HepG2 (cell line): ENCODE results near the gene LSM14B. TPM values are rescaled to one million over a fixed set of nuclear protein-coding genes. Genes with fewer than 3 reads are reported as not detected.

Experiments
- BORCS8-MEF2B ChIP-seq: sonication (generic); formaldehyde crosslinking; IDR thresholded peaks from 2 replicates; pipeline ENCODE4 v1.8.0; 2022; ENCODE audit warnings: mild to moderate bottlenecking, missing genetic modification reagents
- CHD2 ChIP-seq: IDR thresholded peaks from 2 replicates; pipeline ENCODE4 v1.6.1; 2011; ENCODE audit warnings: low read depth, low read length, improper control_type of control experiment
- ELF4 ChIP-seq: sonication (generic); formaldehyde crosslinking; IDR thresholded peaks from 2 replicates; pipeline ENCODE4 v1.5.0; 2020; ENCODE audit warnings: missing genetic modification reagents, mild to moderate bottlenecking, moderate library complexity, borderline replicate concordance
- HMGXB4 ChIP-seq, 2 experiments: sonication (generic) in 1 of 2; formaldehyde crosslinking in 1 of 2; IDR thresholded peaks; 2 replicates each; pipeline versions ENCODE4 v1.4.0 to v1.6.1; 2018 to 2020; ENCODE audit warnings: missing genetic modification reagents in 2 of 2, borderline replicate concordance in 1 of 2, low read depth in 1 of 2, mild to moderate bottlenecking in 1 of 2, missing biosample characterization in 1 of 2
- KLF15 ChIP-seq: sonication (generic); formaldehyde crosslinking; IDR thresholded peaks from 2 replicates; pipeline ENCODE4 v1.8.1; 2023; ENCODE audit warnings: borderline replicate concordance, mild to moderate bottlenecking, inconsistent platforms, missing genetic modification reagents, mixed read lengths
- MXD4 ChIP-seq: IDR thresholded peaks from 2 replicates; pipeline ENCODE4 v1.6.1; 2016; ENCODE audit warnings: mild to moderate bottlenecking, missing biosample characterization, missing genetic modification reagents
- MYC ChIP-seq: sonication (generic); formaldehyde crosslinking; IDR thresholded peaks from 2 replicates; pipeline ENCODE4 v1.9.0; 2021; ENCODE audit warnings: missing genetic modification reagents, borderline replicate concordance
- MYNN ChIP-seq: sonication (generic); formaldehyde crosslinking; IDR thresholded peaks from 2 replicates; pipeline ENCODE4 v1.4.0; 2020; ENCODE audit warnings: mild to moderate bottlenecking, low read depth, missing genetic modification reagents
- NBN ChIP-seq: fragments of 450-650 bp; conservative IDR thresholded peaks from 2 replicates; pipeline ENCODE4 v1.6.1; 2017
- NFIC ChIP-seq: IDR thresholded peaks from 2 replicates; pipeline ENCODE4 v1.6.1; 2012; ENCODE audit warnings: mild to moderate bottlenecking, low read length, inconsistent platforms
- RAD21 ChIP-seq: fragments of 450-650 bp; formaldehyde crosslinking; IDR thresholded peaks from 2 replicates; pipeline ENCODE4 v1.5.0; 2020; ENCODE audit warnings: mild to moderate bottlenecking
- ZKSCAN1 ChIP-seq: fragments of 150-350 bp; IDR thresholded peaks from 2 replicates; pipeline ENCODE4 v1.6.1; 2014; ENCODE audit warnings: low read length
- ZNF674 ChIP-seq: sonication (generic); formaldehyde crosslinking; IDR thresholded peaks from 2 replicates; pipeline ENCODE4 v1.5.0; 2020; ENCODE audit warnings: low read depth, mild to moderate bottlenecking, missing genetic modification reagents
- ZNF703 ChIP-seq: sonication (generic); formaldehyde crosslinking; IDR thresholded peaks from 2 replicates; pipeline ENCODE4 v1.5.1; 2020; ENCODE audit warnings: missing genetic modification reagents, mild to moderate bottlenecking, moderate library complexity, borderline replicate concordance
- ZNF766 ChIP-seq: sonication (generic); formaldehyde crosslinking; IDR thresholded peaks from 2 replicates; pipeline ENCODE4 v1.5.0; 2020; ENCODE audit warnings: missing genetic modification reagents, borderline replicate concordance
- ZNF768 ChIP-seq: sonication (generic); formaldehyde crosslinking; IDR thresholded peaks from 2 replicates; pipeline ENCODE4 v1.4.0; 2020; ENCODE audit warnings: missing genetic modification reagents
- ZNF839 ChIP-seq: sonication (generic); formaldehyde crosslinking; IDR thresholded peaks from 2 replicates; pipeline ENCODE4 v1.4.0; 2020; ENCODE audit warnings: missing genetic modification reagents, mild to moderate bottlenecking, borderline replicate concordance
- polyA plus RNA-seq, 8 experiments: library from polyadenylated mRNA; depleted of rRNA in 3 of 8; stranded (reverse) in 7 of 8; unstranded in 1 of 8; fragments of >200 nt; fragmentation: Illumina TruSeq in 4 of 8; extraction: Trizol in 4 of 8; gene quantifications; 2 replicates each; pipeline versions ENCODE4 v1.2.1 to v1.2.3, GENCODE V29; 2011 to 2016; ENCODE audit warnings: low read depth in 4 of 8, missing spikeins in 1 of 8, mixed read lengths in 1 of 8; ENCODE audit not compliant: insufficient read depth in 1 of 8
- total RNA-seq, 5 experiments: library from RNA; depleted of rRNA; stranded (reverse); fragments of >200 nt; fragmentation: Illumina TruSeq; extraction: Trizol; gene quantifications; 2 replicates each; pipeline ENCODE4 v1.2.3, GENCODE V29; 2016; ENCODE audit warnings: low read depth in 1 of 5
- TF ChIP-seq, protein P1 (sequence below): sonication (generic); formaldehyde crosslinking; IDR thresholded peaks from 2 replicates; pipeline ENCODE4 v1.4.0; 2020; ENCODE audit warnings: mild to moderate bottlenecking, missing genetic modification reagents
- TF ChIP-seq, protein P2 (sequence below): sonication (generic); formaldehyde crosslinking; IDR thresholded peaks from 2 replicates; pipeline ENCODE4 v1.5.1; 2020; ENCODE audit warnings: mild to moderate bottlenecking, missing genetic modification reagents, moderate library complexity
- TF ChIP-seq, protein P3 (sequence below): IDR thresholded peaks from 2 replicates; pipeline ENCODE4 v1.6.1; 2016; ENCODE audit warnings: low read depth, control low read depth

Gene LSM14B
- total and polyA plus RNA-seq, 2 of the 13 experiments (the other 11 are each of a cell fraction or from before 2014, with no cell fraction given) = 43.3 to 79.2 TPM

GRCh38 chr20:62119591-62120364, 2.5 kb upstream of the LSM14B start (continued):
- TF ChIP-seq ELF4 (no peak), RAD21 (CRISPR knock-in tag) (no peak), KLF15 (CRISPR knock-in tag) (no peak), ZNF703 (peak; percentile 75; the same call in 1 of the 2 replicates), CHD2 (no peak), ZKSCAN1 (peak; percentile 30; the same call in 1 of the 2 replicates), MYNN (CRISPR knock-in tag) (0 out of 2 replicates have a peak, but pooled peaks have one; percentile 13), BORCS8-MEF2B (CRISPR knock-in tag) (peak; percentile 34; the same call in 1 of the 2 replicates), ZNF766 (no peak), ZNF674 (CRISPR knock-in tag) (no peak), ZNF839 (CRISPR knock-in tag) (no peak), ZNF768 (peak; percentile 92), NBN (no peak), MYC (CRISPR knock-in tag) (no peak; the same call in 1 of the 2 replicates), MXD4 (CRISPR knock-in tag) (0 out of 2 replicates have a peak, but pooled peaks have one; percentile 31), HMGXB4 (CRISPR knock-in tag; IDR thresholded peaks at IDR 0.05; ENCODE audit: borderline replicate concordance in 1 of 2, low read depth in 1 of 2) (peak in 1 of 2 experiments; percentile 62; a peak in 1 of 4 replicates), NFIC (no peak)
- TF ChIP-seq, protein P1, sequence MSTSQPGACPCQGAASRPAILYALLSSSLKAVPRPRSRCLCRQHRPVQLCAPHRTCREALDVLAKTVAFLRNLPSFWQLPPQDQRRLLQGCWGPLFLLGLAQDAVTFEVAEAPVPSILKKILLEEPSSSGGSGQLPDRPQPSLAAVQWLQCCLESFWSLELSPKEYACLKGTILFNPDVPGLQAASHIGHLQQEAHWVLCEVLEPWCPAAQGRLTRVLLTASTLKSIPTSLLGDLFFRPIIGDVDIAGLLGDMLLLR (CRISPR knock-in tag) = peak; percentile 5; the same call in 1 of the 2 replicates
- TF ChIP-seq, protein P2, sequence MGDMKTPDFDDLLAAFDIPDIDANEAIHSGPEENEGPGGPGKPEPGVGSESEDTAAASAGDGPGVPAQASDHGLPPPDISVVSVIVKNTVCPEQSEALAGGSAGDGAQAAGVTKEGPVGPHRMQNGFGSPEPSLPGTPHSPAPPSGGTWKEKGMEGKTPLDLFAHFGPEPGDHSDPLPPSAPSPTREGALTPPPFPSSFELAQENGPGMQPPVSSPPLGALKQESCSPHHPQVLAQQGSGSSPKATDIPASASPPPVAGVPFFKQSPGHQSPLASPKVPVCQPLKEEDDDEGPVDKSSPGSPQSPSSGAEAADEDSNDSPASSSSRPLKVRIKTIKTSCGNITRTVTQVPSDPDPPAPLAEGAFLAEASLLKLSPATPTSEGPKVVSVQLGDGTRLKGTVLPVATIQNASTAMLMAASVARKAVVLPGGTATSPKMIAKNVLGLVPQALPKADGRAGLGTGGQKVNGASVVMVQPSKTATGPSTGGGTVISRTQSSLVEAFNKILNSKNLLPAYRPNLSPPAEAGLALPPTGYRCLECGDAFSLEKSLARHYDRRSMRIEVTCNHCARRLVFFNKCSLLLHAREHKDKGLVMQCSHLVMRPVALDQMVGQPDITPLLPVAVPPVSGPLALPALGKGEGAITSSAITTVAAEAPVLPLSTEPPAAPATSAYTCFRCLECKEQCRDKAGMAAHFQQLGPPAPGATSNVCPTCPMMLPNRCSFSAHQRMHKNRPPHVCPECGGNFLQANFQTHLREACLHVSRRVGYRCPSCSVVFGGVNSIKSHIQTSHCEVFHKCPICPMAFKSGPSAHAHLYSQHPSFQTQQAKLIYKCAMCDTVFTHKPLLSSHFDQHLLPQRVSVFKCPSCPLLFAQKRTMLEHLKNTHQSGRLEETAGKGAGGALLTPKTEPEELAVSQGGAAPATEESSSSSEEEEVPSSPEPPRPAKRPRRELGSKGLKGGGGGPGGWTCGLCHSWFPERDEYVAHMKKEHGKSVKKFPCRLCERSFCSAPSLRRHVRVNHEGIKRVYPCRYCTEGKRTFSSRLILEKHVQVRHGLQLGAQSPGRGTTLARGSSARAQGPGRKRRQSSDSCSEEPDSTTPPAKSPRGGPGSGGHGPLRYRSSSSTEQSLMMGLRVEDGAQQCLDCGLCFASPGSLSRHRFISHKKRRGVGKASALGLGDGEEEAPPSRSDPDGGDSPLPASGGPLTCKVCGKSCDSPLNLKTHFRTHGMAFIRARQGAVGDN (CRISPR knock-in tag) = peak; percentile 74
- TF ChIP-seq, protein P3, sequence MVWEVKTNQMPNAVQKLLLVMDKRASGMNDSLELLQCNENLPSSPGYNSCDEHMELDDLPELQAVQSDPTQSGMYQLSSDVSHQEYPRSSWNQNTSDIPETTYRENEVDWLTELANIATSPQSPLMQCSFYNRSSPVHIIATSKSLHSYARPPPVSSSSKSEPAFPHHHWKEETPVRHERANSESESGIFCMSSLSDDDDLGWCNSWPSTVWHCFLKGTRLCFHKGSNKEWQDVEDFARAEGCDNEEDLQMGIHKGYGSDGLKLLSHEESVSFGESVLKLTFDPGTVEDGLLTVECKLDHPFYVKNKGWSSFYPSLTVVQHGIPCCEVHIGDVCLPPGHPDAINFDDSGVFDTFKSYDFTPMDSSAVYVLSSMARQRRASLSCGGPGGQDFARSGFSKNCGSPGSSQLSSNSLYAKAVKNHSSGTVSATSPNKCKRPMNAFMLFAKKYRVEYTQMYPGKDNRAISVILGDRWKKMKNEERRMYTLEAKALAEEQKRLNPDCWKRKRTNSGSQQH (CRISPR knock-in tag) = peak; percentile 18
